Testis (tissue), 3 donors: Measurements from ENCODE around the gene FHL1. TPM values are rescaled to one million over a fixed set of nuclear protein-coding genes. Genes with fewer than 3 reads are reported as not detected.

Experiments used
- DNase-seq: peaks from one replicate; pipeline ENCODE4 v3.0.0-alpha.2; 2019
- H3K27ac ChIP-seq, 2 donors: fragments of 200-600 bp; sonication (generic); one replicate each; pipeline ENCODE4 v1.5.1; 2019
- H3K27me3 ChIP-seq: fragments of 200-600 bp; sonication (generic); one replicate; pipeline ENCODE4 v1.5.1; 2019
- H3K36me3 ChIP-seq: fragments of 200-600 bp; sonication (generic); one replicate; pipeline ENCODE4 v1.5.1; 2017; ENCODE audit warnings: low read depth; ENCODE audit errors: missing control alignments
- H3K4me1 ChIP-seq: fragments of 200-600 bp; sonication (generic); one replicate; pipeline ENCODE4 v1.5.1; 2019
- H3K4me3 ChIP-seq, 2 donors: fragments of 200-600 bp; sonication (generic); one replicate each; pipeline ENCODE4 v1.5.1; 2017 to 2019
- H3K9me3 ChIP-seq: fragments of 200-600 bp; sonication (generic); one replicate; pipeline ENCODE4 v1.5.1; 2017
- POLR2A ChIP-seq: fragments of 450-650 bp; IDR thresholded peaks from one replicate; pipeline ENCODE4 v1.6.1; 2017; ENCODE audit warnings: antibody characterized with exemption, mild to moderate bottlenecking, moderate library complexity
- WGBS, 2 donors: methylation state at CpG; one replicate each; pipeline ENCODE4 v1.1.5; 2018; 5-methylcytosine and 5-hydroxymethylcytosine counted together
- intact Hi-C: fragments of 100-400 bp; cut with DNase I; formaldehyde crosslinking; loops from one replicate; pipeline ENCODE4 v1.15.1; 2023; ENCODE audit warnings: low total_unique reads
- polyA plus RNA-seq: library from polyadenylated mRNA; stranded (reverse); fragments of 350-450 nt; fragmentation: Illumina TruSeq; extraction: RNeasy Lipid Tissue Mini Kit (QIAGEN cat#74804); gene quantifications from one replicate; pipeline ENCODE4 v1.2.3, GENCODE V29; 2014; ENCODE audit warnings: low read depth, low replicate concordance; ENCODE audit not compliant: insufficient read depth
- total RNA-seq, 2 donors: library from RNA; depleted of rRNA; stranded (reverse); fragments of >200 nt; gene quantifications; one replicate each; pipeline ENCODE4 v1.2.3, GENCODE V29; 2016
- TF ChIP-seq, protein P1 (sequence below), 3 experiments: fragments of 450-650 bp in 2 of 3; fragments of 200-600 bp in 1 of 3; sonication (generic) in 1 of 3; IDR thresholded peaks; one replicate each; pipeline ENCODE4 v1.5.1; 2016 to 2019; ENCODE audit warnings: antibody characterized with exemption in 3 of 3, mild to moderate bottlenecking in 2 of 3, moderate library complexity in 1 of 3

Gene FHL1
- total and polyA plus RNA-seq, 3 donors from 2014 or later = 92.5 to 211 (median 98.6) TPM

DNA sequence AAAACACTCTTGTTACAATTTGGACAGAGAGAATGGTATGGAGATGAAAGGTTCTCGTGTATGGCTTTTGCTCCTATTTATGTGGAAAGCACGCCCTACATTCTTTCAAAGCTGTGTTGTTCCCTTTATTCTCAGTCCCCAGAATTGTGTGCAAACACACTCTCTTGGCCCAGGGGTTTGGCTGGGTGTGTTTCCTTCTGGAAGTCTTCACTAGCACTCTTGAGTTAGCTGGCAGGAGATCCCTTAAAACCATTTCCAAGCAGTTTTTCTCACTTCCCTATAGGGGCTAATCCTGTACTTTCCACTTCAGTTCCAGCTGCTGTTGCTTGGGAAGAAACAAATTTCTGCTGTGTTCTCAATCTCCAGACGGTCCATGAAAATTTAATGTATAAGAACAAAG, 35.1 kb downstream of the FHL1 start:
- no peak for TF ChIP-seq POLR2A
- TF ChIP-seq, protein P1, sequence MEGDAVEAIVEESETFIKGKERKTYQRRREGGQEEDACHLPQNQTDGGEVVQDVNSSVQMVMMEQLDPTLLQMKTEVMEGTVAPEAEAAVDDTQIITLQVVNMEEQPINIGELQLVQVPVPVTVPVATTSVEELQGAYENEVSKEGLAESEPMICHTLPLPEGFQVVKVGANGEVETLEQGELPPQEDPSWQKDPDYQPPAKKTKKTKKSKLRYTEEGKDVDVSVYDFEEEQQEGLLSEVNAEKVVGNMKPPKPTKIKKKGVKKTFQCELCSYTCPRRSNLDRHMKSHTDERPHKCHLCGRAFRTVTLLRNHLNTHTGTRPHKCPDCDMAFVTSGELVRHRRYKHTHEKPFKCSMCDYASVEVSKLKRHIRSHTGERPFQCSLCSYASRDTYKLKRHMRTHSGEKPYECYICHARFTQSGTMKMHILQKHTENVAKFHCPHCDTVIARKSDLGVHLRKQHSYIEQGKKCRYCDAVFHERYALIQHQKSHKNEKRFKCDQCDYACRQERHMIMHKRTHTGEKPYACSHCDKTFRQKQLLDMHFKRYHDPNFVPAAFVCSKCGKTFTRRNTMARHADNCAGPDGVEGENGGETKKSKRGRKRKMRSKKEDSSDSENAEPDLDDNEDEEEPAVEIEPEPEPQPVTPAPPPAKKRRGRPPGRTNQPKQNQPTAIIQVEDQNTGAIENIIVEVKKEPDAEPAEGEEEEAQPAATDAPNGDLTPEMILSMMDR (IDR thresholded peaks at IDR 0.05) = no peak
- no peak for DNase-seq
- 71 to 89% methylated on average over 3 of the region's 3 CpGs for WGBS, 2 donors
- Histone ChIP-seq H3K9me3 (no peaks in the 10 kb centered on the region), H3K27ac (no peak overlapping the region), H3K4me3 (no peak overlapping the region), H3K27me3 (no peaks in the 10 kb centered on the region), H3K4me1 (no peaks in the 10 kb centered on the region), H3K36me3 (no peaks in the 10 kb centered on the region)
- intact Hi-C loops = no loop called here

DNA sequence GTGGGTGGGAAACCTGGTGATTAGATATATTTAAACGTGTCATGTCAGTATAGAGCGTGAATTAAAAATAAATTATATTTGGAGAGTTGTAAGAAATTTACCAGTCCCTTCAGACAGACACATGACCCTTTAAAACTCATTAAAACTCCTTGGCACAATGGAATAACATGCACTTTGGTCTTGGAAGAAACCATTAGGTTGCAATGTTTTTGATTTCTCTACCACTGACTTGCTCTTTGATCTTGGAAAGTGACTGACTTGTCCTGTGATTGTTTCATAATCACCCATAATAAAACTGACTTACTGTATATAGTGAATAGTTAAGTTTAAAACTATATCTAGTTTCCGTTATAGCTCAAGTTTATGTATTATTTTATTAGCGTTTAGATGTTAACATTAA, 35.8 kb downstream of the FHL1 start:
- Histone ChIP-seq H3K27ac (no peak overlapping the region), H3K4me3 (no peak overlapping the region), H3K9me3 (no peaks in the 10 kb centered on the region), H3K36me3 (no peaks in the 10 kb centered on the region), H3K27me3 (no peaks in the 10 kb centered on the region), H3K4me1 (no peaks in the 10 kb centered on the region)
- WGBS, 2 donors = 92 to 97% methylated on average over 4 of the region's 4 CpGs
- TF ChIP-seq POLR2A = no peak
- TF ChIP-seq, protein P1 (IDR thresholded peaks at IDR 0.05) = no peak
- intact Hi-C loops = no loop called here
- no peak for DNase-seq

DNA sequence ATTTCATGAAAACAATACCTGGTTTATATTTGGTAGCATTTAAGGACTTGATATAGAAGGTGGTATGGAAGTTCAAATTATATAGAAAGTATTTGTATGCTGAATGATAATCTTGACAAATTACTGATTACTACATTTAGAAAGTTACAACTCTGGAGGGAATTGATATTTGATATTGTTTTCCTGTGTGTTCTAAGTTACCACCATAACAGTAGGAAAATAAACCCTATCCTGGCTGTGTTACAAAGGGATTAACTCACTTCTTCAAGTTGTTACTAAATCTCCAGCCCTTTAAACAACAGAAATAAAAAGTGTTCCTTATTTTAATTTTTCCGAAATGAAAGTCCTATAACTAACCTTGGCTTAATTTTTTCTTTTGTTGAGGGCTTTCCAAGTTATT, 36.6 kb downstream of the FHL1 start:
- Histone ChIP-seq H3K36me3 (no peaks in the 10 kb centered on the region), H3K4me1 (no peaks in the 10 kb centered on the region), H3K27me3 (no peaks in the 10 kb centered on the region), H3K9me3 (no peaks in the 10 kb centered on the region), H3K4me3 (no peak overlapping the region), H3K27ac (no peak overlapping the region)
- TF ChIP-seq, protein P1 (IDR thresholded peaks at IDR 0.05) = no peak
- TF ChIP-seq POLR2A = no peak
- WGBS, 2 donors = 38 to 61% methylated on average over 1 of the region's 1 CpG
- intact Hi-C loops = no loop called here
- no peak for DNase-seq

DNA sequence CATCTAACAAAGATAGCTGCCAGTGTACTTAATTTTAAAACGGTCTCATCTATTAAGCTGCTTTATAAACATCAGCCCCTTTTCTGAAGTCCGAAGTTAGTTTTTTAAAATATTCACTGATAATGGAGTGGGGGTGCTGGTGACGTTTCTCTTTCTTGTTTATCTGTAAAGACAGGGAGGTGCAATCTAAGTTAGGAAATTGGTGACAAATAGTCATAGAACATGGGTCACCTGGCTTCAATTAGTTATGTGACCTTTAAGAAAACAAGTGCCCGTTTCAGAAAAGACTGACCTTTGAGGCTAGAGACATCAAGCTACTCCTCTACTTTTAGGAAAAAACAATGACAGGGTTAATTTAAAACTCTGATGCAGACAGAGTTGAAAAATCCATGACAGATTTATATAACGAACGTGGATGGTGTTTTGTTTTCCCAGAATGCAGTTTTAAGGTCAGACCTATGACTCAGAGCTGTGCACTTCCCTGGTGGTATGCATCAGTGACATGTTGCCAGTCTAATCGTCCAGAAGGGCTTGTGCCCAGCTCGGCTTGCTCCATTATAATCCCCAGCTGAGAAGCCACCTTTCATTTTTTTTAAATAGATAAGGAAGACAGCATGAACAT, 38.2 kb downstream of the FHL1 start:
- no peak overlapping the region for H3K4me3 ChIP-seq
- no peaks in the 10 kb centered on the region for H3K4me1 ChIP-seq
- intact Hi-C loops = no loop called here
- H3K27ac ChIP-seq = no peak overlapping the region
- WGBS, 2 donors = 29 to 34% methylated on average over 8 of the region's 8 CpGs
- no peaks in the 10 kb centered on the region for H3K36me3 ChIP-seq
- TF ChIP-seq, protein P1 (IDR thresholded peaks at IDR 0.05) = no peak
- TF ChIP-seq POLR2A = no peak
- DNase-seq = no peak
- no peaks in the 10 kb centered on the region for H3K27me3 ChIP-seq
- H3K9me3 ChIP-seq = no peaks in the 10 kb centered on the region

DNA sequence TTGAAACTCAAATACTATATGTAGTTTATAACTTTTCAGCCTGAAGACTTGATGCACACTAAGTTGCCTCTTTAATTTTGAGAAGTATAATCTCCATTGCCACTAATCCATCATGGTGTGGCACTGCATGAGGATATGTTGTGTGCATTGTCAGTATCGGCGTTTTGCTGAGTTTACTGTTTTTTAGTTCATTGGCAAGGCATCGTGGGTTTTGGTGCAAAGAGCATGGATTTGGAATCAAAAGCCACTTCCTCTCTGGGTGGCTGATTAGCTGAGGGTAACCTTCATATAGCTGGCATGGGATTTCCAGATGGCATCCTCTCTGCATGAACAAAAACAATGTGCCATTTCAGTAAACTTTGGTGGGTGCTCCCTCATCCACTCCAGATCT, 38.7 kb downstream of the FHL1 start:
- no peak overlapping the region for H3K4me3 ChIP-seq
- H3K27me3 ChIP-seq = no peaks in the 10 kb centered on the region
- 66 to 76% methylated on average over 3 of the region's 3 CpGs for WGBS, 2 donors
- intact Hi-C loops = no loop called here
- no peaks in the 10 kb centered on the region for H3K36me3 ChIP-seq
- no peaks in the 10 kb centered on the region for H3K9me3 ChIP-seq
- no peak for DNase-seq
- no peaks in the 10 kb centered on the region for H3K4me1 ChIP-seq
- H3K27ac ChIP-seq = no peak overlapping the region
- TF ChIP-seq, protein P1 (IDR thresholded peaks at IDR 0.05) = no peak
- TF ChIP-seq POLR2A = no peak
